ENCODE data around the gene DLG5.
"Not testable (repeated sequence)": the region's sequence is repeated elsewhere in the genome, so short reads cannot be mapped to it uniquely, and the experiment has no call there.

DLG5 gene

DNA sequence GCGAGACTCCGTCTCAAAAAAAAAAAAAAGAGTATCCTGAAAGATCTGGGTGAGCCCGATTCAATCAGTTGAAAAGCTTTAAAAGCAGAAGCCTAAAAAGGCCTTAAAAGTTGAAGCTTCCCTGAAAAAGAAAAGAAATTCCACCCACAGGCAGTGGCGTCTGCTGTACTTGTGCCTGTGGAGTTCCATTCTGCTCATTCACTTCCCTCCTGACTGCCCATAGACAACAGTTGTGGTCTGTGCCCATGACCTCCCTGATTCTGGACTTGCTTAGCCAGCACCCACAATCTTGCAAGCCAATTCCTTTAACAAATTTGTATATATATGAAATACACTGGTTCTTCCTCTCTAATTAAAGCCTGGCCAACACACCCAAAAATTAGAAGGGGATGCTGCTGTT, 141.7 kb downstream of the DLG5 start:
- TF ChIP-seq ZNF274 (IDR thresholded peaks at IDR 0.05; ENCODE audit: low read depth, low read length) = no peak
- H3K4me3 ChIP-seq (ENCODE audit: low read length) = no peak overlapping the region

DNA sequence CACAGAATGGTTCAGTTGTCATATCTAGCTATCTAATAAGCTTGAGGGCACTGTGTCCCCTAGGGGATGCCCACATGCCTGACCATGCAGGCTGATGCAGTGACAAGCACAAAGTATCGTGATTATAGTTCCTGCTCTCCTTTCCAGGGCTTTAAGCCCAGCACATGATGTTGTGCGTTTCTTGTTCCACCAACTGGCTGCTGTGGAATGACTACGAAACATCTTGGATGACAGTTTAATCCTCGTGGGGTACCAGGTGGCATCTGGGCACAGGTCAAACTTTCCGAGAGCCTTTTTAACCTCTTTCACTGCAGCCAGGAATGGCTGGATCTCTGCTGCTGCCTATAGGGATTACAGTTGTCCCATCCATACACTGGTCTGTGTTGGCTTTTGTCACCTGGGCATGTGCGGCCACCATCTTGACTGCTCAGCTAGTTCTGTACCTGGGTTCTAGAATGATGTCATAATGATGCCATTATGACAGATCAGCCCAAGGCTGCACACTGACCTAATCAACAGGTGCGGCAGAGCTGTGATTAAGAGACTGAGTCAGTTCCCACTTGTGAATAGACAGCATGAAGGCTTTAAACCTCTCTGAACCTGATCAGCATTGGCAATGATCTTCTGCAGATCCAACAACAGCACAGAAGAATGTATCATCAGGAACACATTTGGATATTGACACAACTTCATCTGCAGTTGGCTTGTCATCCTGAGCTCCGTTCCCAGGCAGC, 144.1 kb downstream of the DLG5 start:
- TF ChIP-seq ZNF274 (IDR thresholded peaks at IDR 0.05; ENCODE audit: low read depth, low read length) = no peak
- H3K4me3 ChIP-seq (ENCODE audit: low read length) = no peak overlapping the region

DNA sequence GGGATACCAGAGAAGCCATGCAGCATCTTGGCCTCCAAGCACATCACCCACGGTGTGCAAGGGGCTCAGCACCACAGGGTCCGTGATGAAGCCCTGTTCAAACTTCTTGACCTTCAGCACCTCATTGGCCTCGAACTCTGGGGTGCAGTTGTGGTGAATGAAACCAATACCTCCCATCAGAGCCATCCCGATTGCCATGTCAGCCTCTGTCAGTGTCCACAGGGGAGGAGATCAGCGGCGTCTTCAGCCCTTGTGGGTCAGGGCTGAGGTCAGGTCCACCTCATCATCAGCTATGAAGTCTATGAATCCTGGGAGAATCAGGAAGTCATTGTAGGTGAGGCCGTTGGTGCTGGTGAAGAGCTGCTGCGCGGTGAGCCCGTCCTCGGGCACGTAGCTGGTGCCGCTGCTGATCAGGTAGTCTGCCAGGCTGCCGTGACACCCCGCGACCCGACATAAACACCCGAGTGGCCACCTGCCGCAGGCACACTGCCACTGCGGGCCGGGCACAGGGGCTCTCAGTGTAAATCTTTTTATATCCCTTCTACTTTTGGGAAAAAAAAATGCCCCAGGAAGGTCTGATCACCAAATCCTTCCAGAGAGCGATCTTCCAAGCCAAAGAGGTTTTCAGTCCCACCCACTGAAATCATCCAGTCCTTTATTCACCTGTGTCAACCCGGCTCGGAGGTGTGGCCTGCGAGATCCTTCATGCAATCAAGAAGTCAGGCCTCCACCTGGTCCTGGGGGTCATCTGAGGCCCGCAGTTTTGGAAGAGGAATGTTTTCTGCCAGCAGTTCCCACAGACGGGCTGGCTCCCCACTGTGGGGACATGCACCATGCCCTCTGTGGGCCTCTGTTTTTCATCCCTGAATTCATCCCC, 144.9 kb downstream of the DLG5 start:
- no peak for TF ChIP-seq ZNF274 (IDR thresholded peaks at IDR 0.05; ENCODE audit: low read depth, low read length)
- H3K4me3 ChIP-seq (ENCODE audit: low read length) = no peak overlapping the region

DNA sequence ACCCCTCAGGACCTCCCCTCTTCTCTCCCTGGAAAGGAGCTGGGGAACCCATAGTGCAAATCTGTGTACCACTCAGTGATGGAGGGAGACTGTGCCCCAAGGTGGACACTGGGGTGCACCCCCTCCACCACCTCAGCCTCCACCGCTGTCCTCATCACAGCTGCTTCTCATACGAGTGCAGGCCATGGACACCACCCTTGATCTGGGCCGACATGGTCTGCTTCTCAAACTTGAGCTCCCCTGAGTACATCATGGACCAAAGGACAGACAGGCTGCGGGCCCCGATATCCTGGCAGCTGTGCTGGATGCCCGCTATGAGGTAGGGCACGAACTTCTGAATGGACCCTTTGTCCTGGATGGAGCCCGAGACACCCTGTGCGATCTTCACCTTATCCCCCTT, 146.4 kb downstream of the DLG5 start:
- H3K4me3 ChIP-seq (ENCODE audit: low read length) = no peak overlapping the region
- TF ChIP-seq ZNF274 (IDR thresholded peaks at IDR 0.05; ENCODE audit: low read depth, low read length) = no peak

DNA sequence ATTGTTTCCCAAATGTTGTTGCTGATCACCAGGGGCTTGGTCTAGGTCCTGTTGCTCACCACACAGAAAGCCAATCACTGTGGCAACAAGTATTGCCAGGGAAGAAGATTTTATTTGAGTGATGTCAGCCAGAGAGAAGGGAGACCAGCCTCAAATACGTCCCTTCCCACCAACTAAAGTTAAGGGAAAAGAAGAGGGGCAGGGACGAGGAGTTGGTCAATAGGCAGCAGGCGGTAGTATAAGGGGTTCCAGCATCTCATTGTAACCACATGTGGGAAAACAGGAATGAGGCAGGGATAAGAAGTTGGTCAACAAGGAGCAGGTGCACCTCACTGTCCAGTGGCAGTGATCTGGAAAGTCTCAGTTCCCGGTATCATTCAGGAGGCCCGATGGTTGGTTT, 150.1 kb downstream of the DLG5 start:
- H3K4me3 ChIP-seq (ENCODE audit: low read length) = no peak overlapping the region
- no peak for TF ChIP-seq ZNF274 (IDR thresholded peaks at IDR 0.05; ENCODE audit: low read depth, low read length)

DNA sequence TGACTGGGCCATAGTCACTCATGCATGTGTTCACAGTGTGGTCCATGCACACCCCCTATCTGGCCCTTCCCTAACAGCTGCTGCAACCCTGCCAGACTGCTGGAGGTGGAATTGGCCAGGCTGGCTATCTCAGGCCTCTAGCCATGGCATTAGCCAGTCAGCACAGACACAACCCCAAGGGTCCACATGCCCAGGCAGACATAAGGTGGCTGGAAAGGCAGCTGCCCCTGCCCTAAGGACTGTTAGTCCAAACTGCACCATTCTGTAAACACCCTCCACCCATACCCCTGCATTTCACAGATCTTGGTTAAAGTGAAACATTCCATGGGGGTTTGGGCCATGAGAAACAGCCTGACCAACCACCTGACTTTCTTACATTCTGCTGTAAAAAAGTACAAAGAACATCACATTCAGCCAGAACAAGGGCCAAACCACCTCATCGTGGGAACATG, 151.6 kb downstream of the DLG5 start:
- H3K4me3 ChIP-seq (ENCODE audit: low read length) = no peak overlapping the region
- TF ChIP-seq ZNF274 (IDR thresholded peaks at IDR 0.05; ENCODE audit: low read depth, low read length) = no peak

DNA sequence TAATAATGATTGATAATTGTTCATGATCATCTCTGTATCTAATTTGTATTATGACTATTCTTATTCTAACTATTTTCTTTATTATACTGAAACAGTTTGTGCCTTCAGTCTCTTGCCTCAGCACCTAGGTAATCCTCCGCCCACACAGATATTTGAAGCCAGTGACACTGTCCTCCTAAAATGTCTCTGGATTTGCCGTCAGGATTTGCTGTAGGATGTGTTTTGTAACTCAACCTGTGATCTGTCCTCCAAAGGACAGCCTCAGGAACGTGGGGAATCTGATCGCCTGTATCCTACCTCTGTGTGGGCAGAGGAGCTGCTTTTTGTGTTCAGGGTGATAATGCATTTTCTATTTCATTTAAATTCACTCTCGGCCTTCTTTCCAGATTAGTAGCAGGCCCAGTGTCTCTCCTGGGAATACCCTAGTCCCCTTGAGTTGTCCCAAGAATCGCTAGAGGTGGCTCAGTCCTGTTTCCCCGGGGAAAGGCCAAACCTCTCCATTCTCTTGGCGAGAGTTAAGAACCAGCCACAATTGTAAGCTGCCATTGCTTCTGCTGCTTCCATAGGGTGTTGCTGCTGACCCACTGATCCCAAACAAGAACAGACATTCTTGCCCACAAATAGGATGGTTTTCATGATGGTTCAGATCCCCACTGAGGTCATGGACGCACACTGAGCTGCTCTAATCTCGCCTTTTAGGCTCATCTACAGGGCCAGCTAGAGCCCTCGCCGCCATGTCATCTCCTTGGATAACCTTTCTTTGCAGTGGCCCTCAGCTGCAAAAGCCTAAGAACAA, 152.7 kb downstream of the DLG5 start:
- no peak overlapping the region for H3K4me3 ChIP-seq (ENCODE audit: low read length)
- TF ChIP-seq ZNF274 (IDR thresholded peaks at IDR 0.05; ENCODE audit: low read depth, low read length) = no peak

DNA sequence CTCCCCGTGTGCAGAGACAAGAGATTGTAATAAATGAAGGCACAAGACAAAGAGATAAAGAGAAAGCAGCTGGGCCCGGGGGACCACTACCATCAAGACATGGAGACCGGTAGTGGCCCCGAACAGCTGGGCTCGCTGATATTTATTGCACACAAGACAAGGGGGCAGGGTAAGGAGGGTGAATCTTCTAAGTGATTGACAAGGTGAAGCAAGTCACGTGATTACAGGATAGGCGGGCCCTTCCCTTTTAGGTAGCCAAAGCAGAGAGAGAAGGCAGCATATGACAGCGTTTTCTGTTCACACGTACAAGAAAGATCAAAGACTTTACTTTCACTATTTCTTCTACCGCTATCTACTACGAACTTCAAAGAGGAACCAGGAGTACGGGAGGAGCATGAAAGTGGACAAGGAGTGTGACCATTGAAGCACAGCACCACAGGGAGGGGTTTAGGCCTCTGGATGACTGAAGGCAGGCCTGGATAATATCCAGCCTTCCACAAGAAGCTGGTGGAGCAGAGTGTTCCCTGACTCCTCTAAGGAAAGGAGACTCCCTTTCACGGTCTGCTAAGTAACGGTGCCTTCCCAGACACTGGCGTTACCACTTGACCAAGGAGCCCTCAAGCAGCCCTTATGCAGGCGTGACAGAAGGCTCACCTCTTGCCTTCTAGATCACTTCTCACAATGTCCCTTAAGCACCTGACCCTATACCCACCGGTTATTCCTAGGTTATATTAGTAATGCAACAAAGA, 153.5 kb downstream of the DLG5 start:
- not testable (repeated sequence) for H3K4me3 ChIP-seq (ENCODE audit: low read length)

DNA sequence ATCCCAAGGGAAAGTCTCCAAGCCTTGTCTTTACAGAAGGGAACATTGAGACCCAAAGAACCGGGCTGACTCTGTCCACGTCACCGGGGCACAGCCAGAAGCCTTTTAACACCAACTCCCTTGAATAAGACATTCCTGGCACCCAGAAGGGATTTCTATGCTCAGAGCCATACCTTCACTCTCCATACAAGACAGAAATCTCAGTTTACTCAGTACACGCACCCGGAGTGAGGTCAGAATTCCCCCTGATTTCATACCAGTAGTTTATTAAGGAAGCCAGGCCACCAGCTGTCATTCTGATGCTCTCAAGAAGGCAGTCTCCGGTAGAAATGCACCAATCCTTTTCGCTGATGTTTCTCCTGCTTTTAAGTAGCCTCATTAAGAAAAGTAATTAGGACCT, 154.7 kb downstream of the DLG5 start:
- H3K4me3 ChIP-seq (ENCODE audit: low read length) = no peak overlapping the region
- no peak for TF ChIP-seq ZNF274 (IDR thresholded peaks at IDR 0.05; ENCODE audit: low read depth, low read length)

DNA sequence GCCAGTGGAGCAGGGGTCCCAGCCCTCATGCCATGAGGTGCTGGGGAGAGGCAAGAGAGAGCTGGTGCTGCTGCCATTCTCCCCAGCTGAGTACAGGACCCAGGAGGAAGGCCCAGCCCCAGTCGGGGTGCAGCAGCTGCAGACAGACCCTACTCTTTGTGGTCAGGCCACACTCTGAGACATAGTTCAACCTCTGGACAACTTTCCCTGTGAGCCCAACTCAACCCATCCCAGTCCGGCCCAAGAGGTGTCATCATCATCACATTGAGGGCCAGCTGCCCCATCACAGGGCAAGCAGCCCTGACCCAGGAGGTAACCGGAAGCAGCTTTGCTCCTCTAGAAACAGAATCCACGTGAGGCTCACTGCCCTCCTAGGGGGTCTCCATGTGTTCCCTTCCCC, 155.1 kb downstream of the DLG5 start:
- H3K4me3 ChIP-seq (ENCODE audit: low read length) = no peak overlapping the region
- TF ChIP-seq ZNF274 (IDR thresholded peaks at IDR 0.05; ENCODE audit: low read depth, low read length) = no peak

DNA sequence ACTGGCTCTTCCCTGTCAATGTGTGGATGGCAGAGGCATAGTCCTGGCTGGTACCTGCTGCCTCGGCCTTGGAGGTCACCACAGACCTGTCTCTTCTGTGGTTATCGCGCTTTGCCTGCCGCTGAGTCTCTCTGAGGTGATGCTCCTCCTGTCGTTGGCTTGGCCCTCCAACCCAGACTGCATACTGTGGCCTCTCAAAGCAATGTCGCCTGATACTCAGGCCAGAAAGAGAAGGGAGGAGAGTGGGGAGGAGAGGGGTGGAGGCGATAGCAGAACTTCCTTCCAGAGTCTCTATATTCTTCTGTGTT, 155.7 kb downstream of the DLG5 start:
- no peak for TF ChIP-seq ZNF274 (IDR thresholded peaks at IDR 0.05; ENCODE audit: low read depth, low read length)
- H3K4me3 ChIP-seq (ENCODE audit: low read length) = no peak overlapping the region

DNA sequence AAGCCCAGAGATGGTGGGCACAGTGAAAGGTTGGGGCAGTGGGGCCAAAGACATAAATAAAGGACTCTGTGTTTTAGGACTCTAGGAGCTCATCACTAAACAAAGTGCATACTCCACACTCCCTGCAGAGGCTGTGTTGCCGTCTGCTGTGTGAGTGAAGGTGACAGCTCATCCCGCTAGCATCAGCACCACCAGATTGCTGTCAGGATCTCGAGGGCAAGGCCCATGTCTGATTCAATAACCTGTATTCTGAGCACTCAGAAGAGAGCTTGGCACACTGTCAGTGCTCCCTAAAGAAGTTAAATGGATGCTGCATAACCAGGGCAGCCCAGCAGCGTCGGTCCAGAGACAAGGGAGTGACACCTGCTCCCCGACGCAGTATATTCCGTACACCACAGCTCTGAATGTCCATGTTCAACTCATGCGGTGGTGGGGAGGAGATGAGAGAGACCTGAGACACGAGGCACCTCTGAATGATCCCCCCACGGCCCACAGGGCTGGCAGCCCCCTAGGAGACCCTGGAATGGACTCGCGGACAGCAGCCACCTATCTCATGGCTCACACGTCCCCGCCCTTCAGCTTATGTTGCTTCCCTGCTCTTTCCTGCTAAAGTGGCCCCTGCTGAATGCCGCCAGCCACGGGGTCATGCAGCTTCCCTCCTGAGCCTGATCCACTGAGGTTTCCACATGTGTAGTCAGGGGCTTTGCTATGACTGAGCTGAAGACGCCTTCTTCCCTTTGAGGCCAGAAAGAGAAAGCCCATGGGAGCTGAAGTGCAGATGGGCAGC, 156.3 kb downstream of the DLG5 start:
- no peak overlapping the region for H3K4me3 ChIP-seq (ENCODE audit: low read length)
- no peak for TF ChIP-seq ZNF274 (IDR thresholded peaks at IDR 0.05; ENCODE audit: low read depth, low read length)

DNA sequence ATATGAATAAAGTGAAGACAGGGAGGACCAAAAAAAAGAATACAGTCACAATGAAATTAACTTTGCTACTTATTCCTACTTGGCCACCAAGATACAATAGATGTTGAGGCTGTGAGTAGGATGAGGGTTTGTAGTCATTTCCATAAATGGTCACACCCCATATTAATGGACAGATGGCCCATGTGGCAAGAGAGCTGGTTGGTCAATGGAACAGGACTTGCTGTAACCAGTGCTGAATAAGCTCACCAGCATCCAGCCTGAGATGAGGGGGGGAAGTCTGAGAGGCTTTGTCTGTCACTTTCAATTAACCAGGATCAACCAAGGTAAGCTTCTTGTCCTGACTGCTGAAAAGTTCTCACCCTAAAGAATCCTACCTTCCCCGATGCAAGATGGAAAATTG, 158.5 kb downstream of the DLG5 start:
- no peak overlapping the region for H3K4me3 ChIP-seq (ENCODE audit: low read length)
- TF ChIP-seq ZNF274 (IDR thresholded peaks at IDR 0.05; ENCODE audit: low read depth, low read length) = no peak
